Measurements from ENCODE around the gene FBXO8. TPM values are rescaled to one million over a fixed set of nuclear protein-coding genes. Genes with fewer than 3 reads are reported as not detected.
"Not testable (repeated sequence)": the region's sequence is repeated elsewhere in the genome, so short reads cannot be mapped to it uniquely, and the experiment has no call there.

FBXO8 gene
- polyA plus RNA-seq, 1 experiment = 28.9 TPM

DNA sequence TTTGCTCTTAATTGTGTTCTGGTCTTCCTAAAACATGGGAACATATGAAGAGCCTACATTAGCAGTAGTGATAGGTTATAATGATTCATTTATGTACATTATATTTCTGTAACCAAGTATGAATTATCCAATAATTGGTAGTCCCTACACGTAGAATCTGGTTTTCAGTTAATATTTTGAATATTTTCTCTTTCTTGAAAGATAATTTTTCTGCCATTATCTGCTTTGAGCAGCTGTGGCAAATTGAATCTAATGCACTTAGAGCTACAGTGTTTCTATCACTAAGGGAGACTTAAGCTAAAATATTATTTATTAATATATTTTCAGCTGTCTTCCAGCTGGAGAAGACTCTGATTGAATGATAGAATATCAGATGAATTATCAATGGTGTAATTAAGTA lies 21.2 kb upstream of the FBXO8 start:
- H3K27ac ChIP-seq (ENCODE audit: low read depth, low read length) = no peak overlapping the region
- CTCF ChIA-PET = no interaction called here
- no peak for DNase-seq (ENCODE audit: low read depth, low spot score)

DNA sequence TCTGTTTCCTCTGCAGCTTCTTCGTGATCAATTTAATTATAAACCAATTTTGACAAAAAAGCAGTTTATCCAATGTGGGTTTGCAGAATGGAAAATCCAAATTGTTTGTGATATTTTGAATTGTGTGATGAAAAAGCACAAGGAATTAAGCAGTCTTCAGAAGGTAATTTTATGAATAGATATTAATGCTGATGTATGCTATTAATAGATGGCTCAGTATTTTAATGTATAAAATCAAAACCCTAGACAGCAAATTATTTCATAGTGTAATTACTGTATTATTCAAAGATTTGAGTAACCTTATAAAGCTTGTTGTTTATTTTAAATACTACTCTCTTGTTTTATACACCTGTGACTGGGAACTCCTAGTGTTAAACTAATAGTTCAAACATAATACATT lies 20.2 kb upstream of the FBXO8 start:
- H3K4me3 ChIP-seq (ENCODE audit: low read depth, low read length) = no peak overlapping the region
- H3K9me3 ChIP-seq (ENCODE audit: control insufficient read depth, insufficient read depth, low read length) = no peaks in the 10 kb centered on the region
- ChIA-PET POLR2A (no interaction called here), CTCF (interaction anchor here (1.7 kb wide), 1 partner anchor 15 kb away, joined by 5 read pairs; no protein-coding TSS in a partner anchor)
- H3K27ac ChIP-seq (ENCODE audit: low read depth, low read length) = no peak overlapping the region
- H3K27me3 ChIP-seq (ENCODE audit: control insufficient read depth, insufficient read depth, low read length) = no peaks in the 10 kb centered on the region
- TF ChIP-seq, protein P1, sequence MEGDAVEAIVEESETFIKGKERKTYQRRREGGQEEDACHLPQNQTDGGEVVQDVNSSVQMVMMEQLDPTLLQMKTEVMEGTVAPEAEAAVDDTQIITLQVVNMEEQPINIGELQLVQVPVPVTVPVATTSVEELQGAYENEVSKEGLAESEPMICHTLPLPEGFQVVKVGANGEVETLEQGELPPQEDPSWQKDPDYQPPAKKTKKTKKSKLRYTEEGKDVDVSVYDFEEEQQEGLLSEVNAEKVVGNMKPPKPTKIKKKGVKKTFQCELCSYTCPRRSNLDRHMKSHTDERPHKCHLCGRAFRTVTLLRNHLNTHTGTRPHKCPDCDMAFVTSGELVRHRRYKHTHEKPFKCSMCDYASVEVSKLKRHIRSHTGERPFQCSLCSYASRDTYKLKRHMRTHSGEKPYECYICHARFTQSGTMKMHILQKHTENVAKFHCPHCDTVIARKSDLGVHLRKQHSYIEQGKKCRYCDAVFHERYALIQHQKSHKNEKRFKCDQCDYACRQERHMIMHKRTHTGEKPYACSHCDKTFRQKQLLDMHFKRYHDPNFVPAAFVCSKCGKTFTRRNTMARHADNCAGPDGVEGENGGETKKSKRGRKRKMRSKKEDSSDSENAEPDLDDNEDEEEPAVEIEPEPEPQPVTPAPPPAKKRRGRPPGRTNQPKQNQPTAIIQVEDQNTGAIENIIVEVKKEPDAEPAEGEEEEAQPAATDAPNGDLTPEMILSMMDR (IDR thresholded peaks at IDR 0.05; ENCODE audit: low read depth, low read length) = no peak
- DNase-seq (ENCODE audit: low read depth, low spot score) = no peak

More for the DNA sequence above, 21.2 kb upstream of the FBXO8 start:
- Histone ChIP-seq H3K4me3 (ENCODE audit: low read depth, low read length) (no peak overlapping the region), H3K9me3 (ENCODE audit: control insufficient read depth, insufficient read depth, low read length) (no peaks in the 10 kb centered on the region), H3K27me3 (ENCODE audit: control insufficient read depth, insufficient read depth, low read length) (no peaks in the 10 kb centered on the region)
- TF ChIP-seq, protein P1 (IDR thresholded peaks at IDR 0.05; ENCODE audit: low read depth, low read length) = no peak
- POLR2A ChIA-PET = no interaction called here

DNA sequence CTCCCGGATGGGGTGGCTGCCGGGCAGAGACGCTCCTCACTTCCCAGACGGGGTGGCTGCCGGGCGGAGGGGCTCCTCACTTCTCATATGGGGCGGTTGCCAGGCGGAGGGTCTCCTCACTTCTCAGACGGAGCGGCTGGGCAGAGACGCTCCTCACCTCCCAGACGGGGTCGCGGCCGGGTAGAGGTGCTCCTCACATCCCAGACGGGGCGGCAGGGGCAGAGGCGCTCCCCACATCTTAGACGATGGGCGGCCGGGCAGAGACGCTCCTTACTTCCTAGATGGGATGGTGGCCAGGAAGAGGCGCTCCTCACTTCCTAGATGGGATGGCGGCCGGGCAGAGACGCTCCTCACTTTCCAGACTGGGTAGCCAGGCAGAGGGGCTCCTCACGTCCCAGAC lies 11.7 kb upstream of the FBXO8 start:
- CTCF ChIA-PET; H3K27ac ChIP-seq (ENCODE audit: low read depth, low read length); H3K9me3 ChIP-seq (ENCODE audit: control insufficient read depth, insufficient read depth, low read length); H3K4me3 ChIP-seq (ENCODE audit: low read depth, low read length); POLR2A ChIA-PET; DNase-seq (ENCODE audit: low read depth, low spot score); H3K27me3 ChIP-seq (ENCODE audit: control insufficient read depth, insufficient read depth, low read length): not testable (repeated sequence)

DNA sequence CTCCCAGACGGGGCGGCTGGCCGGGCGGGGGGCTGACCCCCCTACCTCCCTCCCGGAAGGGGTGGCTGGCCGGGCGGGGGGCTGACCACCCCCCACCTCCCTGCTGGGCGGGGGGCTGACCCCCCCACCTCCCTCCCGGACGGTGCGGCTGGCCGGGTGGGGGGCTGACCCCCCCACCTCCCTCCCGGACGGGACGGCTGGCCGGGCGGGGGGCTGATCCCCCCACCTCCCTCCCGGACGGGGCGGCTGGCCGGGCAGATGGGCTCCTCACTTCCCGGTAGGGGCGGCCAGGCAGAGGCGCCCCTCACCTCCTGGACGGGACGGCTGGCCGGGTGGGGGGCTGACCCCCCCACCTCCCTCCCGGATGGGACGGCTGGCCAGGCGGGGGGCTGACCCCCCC lies 11.2 kb upstream of the FBXO8 start:
- DNase-seq (ENCODE audit: low read depth, low spot score); CTCF ChIA-PET; H3K4me3 ChIP-seq (ENCODE audit: low read depth, low read length); H3K27me3 ChIP-seq (ENCODE audit: control insufficient read depth, insufficient read depth, low read length); H3K9me3 ChIP-seq (ENCODE audit: control insufficient read depth, insufficient read depth, low read length); POLR2A ChIA-PET; H3K27ac ChIP-seq (ENCODE audit: low read depth, low read length): not testable (repeated sequence)

DNA sequence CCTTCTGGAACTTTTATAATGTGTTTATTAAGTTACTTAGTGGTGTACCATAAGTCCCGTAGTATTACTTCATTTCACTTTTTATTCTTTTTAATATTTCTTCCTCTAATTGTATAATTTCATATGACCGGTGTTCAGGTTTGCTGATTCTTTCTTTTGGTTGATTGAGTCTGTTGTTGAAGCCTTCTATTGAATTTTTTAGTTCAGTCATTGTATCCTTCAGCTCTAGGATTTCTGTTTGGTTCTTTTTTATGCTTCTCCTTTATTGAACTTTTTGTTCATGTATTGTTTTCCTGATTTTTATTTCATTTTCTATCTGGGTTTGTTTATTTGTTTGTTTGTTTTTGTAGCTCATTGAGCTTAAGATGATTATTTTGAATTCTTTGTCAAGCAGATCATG lies 9.0 kb upstream of the FBXO8 start:
- Histone ChIP-seq H3K27ac (ENCODE audit: low read depth, low read length) (no peak overlapping the region), H3K4me3 (ENCODE audit: low read depth, low read length) (no peak overlapping the region), H3K27me3 (ENCODE audit: control insufficient read depth, insufficient read depth, low read length) (no peaks in the 10 kb centered on the region), H3K9me3 (ENCODE audit: control insufficient read depth, insufficient read depth, low read length) (peaks cover 3% of the 10 kb centered on the region)
- ChIA-PET POLR2A (no interaction called here), CTCF (no interaction called here)
- no peak for DNase-seq (ENCODE audit: low read depth, low spot score)
- TF ChIP-seq, protein P1 (IDR thresholded peaks at IDR 0.05; ENCODE audit: low read depth, low read length) = no peak

DNA sequence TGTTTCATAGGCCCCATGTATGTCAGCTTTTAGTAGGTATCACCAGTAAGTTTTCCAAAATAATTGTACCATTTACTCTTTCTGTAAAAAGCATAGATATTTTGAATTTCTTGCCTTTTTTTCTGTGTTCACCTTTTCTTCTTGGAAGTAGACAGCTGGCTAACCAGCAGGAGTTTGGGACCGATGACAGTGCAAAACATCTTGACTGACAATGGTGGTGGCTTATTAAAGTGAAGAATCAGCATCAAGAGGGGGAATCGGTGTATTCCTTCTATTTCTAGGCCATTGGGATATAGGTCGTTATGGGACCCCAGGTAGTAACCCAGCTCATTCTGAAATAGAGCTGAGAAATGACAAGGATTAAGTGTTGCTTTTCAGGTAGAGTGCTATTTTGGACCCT lies 3.4 kb upstream of the FBXO8 start:
- no peak overlapping the region for H3K27ac ChIP-seq (ENCODE audit: low read depth, low read length)
- no peaks in the 10 kb centered on the region for H3K27me3 ChIP-seq (ENCODE audit: control insufficient read depth, insufficient read depth, low read length)
- no peaks in the 10 kb centered on the region for H3K9me3 ChIP-seq (ENCODE audit: control insufficient read depth, insufficient read depth, low read length)
- TF ChIP-seq, protein P1 (IDR thresholded peaks at IDR 0.05; ENCODE audit: low read depth, low read length) = no peak
- POLR2A ChIA-PET = no interaction called here
- CTCF ChIA-PET = interaction anchor here (2.9 kb wide), 1 partner anchor 64 kb away, joined by 11 read pairs; no protein-coding TSS in a partner anchor
- no peak for DNase-seq (ENCODE audit: low read depth, low spot score)
- H3K4me3 ChIP-seq (ENCODE audit: low read depth, low read length) = no peak overlapping the region
